Lower leg skin (tissue), 3 donors: Measurements from ENCODE around the gene TMCO5A.

Source experiments
- CTCF ChIP-seq, 3 donors: fragments of 450-650 bp; IDR thresholded peaks; one replicate each; pipeline ENCODE4 v1.5.1; 2016; ENCODE audit warnings: antibody characterized with exemption in 3 of 3, mild to moderate bottlenecking in 3 of 3, moderate library complexity in 2 of 3
- POLR2A ChIP-seq, 2 donors: fragments of 450-650 bp; IDR thresholded peaks; one replicate each; pipeline ENCODE4 v1.6.1; 2016 to 2017; ENCODE audit warnings: antibody characterized with exemption in 2 of 2, mild to moderate bottlenecking in 1 of 2, moderate library complexity in 1 of 2

DNA sequence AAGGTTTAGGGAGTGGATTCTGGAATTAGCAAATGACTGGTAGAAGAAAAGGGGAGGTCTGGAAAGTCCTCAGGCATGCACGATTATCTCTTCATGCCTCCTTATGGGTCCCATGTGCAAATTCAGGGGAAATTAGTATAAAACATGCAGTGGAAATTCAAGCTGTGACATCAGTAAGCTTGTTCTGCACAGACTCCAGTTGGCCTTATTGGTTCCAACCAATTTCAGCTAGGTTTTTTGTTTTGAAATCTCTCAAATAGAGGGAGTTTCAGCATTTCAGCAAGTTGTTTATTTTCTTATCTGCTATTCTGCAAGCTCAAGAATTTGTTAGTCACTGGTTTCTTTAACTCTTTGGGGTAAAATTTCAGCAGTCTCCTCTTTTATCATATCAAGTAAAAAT is 774 bp upstream of the TMCO5A start:
- TF ChIP-seq CTCF (IDR thresholded peaks at IDR 0.05), result no peak
- TF ChIP-seq POLR2A (IDR thresholded peaks at IDR 0.05), result no peak
